ENCODE measurements around the gene MAGI2. TPM values are rescaled to one million over a fixed set of nuclear protein-coding genes. Genes with fewer than 3 reads are reported as not detected.

MAGI2 gene
- polyA plus RNA-seq, 3 donors = 0.03 to 0.11 TPM; not detected in 1

DNA sequence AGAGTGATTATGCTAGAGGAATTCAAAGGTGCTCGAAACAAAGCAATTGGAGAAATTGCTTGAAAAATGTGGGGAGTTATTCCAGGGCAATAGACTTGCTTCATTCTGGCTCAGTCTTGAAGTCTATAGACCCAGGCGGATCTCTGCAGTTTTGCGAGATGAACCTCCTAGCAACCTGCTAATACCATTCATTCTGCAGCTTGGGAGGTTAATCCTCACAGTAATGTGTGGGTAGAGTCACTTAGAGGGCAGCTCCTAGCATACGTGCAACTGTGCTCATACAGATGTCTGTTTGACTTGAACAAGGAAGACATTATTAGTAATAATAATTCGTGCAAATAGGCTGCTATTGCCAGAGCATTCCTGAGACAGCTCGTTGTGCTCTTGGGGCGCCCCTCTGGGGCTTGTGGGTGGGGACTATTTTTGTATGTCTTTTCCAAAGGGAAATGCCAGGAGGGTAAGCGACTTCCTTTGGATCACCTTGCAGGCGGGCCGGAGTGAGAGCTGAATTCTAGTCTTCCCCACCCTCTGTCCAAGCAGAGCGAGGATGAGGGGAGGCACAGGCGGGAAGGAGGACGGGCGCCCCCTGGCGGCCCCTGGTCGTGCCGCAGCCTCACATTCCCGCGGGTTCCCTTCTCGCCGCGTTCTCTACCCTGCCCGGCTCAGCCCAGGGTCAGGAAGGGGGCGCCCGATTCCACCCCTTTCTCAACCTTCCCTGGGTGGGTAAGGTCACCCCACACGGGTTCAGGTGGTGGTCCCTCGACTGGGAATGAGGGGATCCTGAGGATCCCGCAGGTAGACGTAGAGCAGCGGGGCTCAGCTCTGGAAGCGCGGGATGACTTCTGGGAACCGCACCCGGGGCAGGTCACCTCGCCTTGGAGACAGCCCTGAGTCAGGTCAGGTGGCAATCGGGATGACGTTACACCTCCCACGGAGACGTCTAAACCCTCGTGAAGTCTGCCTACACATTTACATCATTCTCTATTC lies 1413.4 kb downstream of the MAGI2 start:
- TF ChIP-seq, protein P1, sequence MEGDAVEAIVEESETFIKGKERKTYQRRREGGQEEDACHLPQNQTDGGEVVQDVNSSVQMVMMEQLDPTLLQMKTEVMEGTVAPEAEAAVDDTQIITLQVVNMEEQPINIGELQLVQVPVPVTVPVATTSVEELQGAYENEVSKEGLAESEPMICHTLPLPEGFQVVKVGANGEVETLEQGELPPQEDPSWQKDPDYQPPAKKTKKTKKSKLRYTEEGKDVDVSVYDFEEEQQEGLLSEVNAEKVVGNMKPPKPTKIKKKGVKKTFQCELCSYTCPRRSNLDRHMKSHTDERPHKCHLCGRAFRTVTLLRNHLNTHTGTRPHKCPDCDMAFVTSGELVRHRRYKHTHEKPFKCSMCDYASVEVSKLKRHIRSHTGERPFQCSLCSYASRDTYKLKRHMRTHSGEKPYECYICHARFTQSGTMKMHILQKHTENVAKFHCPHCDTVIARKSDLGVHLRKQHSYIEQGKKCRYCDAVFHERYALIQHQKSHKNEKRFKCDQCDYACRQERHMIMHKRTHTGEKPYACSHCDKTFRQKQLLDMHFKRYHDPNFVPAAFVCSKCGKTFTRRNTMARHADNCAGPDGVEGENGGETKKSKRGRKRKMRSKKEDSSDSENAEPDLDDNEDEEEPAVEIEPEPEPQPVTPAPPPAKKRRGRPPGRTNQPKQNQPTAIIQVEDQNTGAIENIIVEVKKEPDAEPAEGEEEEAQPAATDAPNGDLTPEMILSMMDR (IDR thresholded peaks at IDR 0.05) = peak; percentile 96
- intact Hi-C loops (cut with micrococcal nuclease) = no loop called here
- Mint-ChIP-seq H3K27ac (peak overlapping the region in 1 of 7 donors; percentile 10), H3K36me3 (no peaks in the 10 kb centered on the region), H3K4me1 (peaks cover 3% of the 10 kb centered on the region), H3K27me3 (ENCODE audit: low read depth in 3 of 3) (peaks cover 3 to 16% (median 12%) of the 10 kb centered on the region in 3 donors), H3K4me3 (peak overlapping the region in 1 of 2 donors; percentile 63), H3K9me3 (no peaks in the 10 kb centered on the region)
- H3K9me3 ChIP-seq (replicated peaks in 1 of 2; ENCODE audit: control insufficient read depth in 1 of 2, insufficient read depth in 1 of 2, low read length in 2 of 2) = no peaks in the 10 kb centered on the region
- H3K36me3 ChIP-seq (replicated peaks in 1 of 2; ENCODE audit: control insufficient read depth in 1 of 2, insufficient read depth in 2 of 2, low read length in 2 of 2) = no peaks in the 10 kb centered on the region
- no peaks in the 10 kb centered on the region for H3K4me1 ChIP-seq (ENCODE audit: control insufficient read depth in 1 of 2, insufficient read depth in 2 of 2, low read length in 2 of 2)
- peak; percentile 11 to 41 (median 25) for DNase-seq
- no peak overlapping the region for H3K4me2 ChIP-seq (replicated peaks; ENCODE audit: extremely low read depth, low read length, poor library complexity, severe bottlenecking)
- no peak overlapping the region for H3K9ac ChIP-seq (ENCODE audit: insufficient read depth, low read length, poor library complexity, severe bottlenecking)
- no peaks in the 10 kb centered on the region for H4K20me1 ChIP-seq (ENCODE audit: insufficient read depth, low read length)
- 39% methylated on average over 34 of the region's 40 CpGs for WGBS (ENCODE audit: insufficient coverage)
- no peak overlapping the region for H3K27ac ChIP-seq (ENCODE audit: low read depth in 1 of 2, low read length in 2 of 2)
- peak overlapping the region; percentile 1 for H2AFZ ChIP-seq (ENCODE audit: insufficient read depth, low read depth, low read length, poor library complexity, severe bottlenecking)
- H3K27me3 ChIP-seq (ENCODE audit: control insufficient read depth in 2 of 2, insufficient read depth in 2 of 2, low read length in 2 of 2) = peaks cover 0 to 4% of the 10 kb centered on the region in 2 donors
- H3K4me3 ChIP-seq (replicated peaks in 1 of 3; ENCODE audit: low read depth in 2 of 3, low read length in 3 of 3) = no peak overlapping the region
- H3K79me2 ChIP-seq (ENCODE audit: insufficient read depth, low read length) = no peaks in the 10 kb centered on the region

DNA sequence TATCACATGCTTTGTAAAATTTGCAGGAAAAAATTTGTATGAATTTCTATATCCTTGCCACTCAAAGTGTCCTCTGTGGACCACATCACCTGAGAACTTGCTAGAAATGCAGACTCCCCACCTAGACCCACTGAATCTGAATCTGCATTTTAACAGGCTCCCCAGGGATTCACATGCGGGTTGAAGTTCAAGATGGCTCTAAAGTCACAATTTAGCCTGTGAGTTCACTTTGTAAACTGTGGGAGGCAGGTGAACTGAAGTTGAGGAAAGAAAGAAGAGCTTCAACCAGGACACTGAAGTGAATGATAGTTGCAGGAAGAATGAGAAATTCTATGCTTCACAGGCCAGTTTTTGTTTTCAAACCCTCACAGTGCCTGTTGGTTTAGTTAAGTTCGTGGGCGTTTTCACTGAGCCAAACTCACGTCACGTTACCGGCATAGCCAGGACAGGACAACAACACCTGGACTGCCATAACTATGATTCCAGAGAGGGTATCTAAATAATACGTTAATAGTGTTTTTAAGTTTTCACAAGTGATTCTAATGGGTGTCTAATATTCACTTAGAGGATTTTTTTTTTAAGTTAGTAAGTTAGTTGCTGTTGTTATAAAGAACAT lies 1414.9 kb downstream of the MAGI2 start:
- H3K36me3 ChIP-seq (replicated peaks in 1 of 2; ENCODE audit: control insufficient read depth in 1 of 2, insufficient read depth in 2 of 2, low read length in 2 of 2) = no peaks in the 10 kb centered on the region
- no peak for DNase-seq
- WGBS (ENCODE audit: insufficient coverage) = 94% methylated on average over 6 of the region's 7 CpGs
- no peaks in the 10 kb centered on the region for H3K79me2 ChIP-seq (ENCODE audit: insufficient read depth, low read length)
- Mint-ChIP-seq H3K27ac (no peak overlapping the region), H3K4me3 (no peak overlapping the region), H3K36me3 (no peaks in the 10 kb centered on the region), H3K4me1 (peaks cover 3% of the 10 kb centered on the region), H3K9me3 (no peaks in the 10 kb centered on the region), H3K27me3 (ENCODE audit: low read depth in 3 of 3) (peaks cover 3 to 19% (median 11%) of the 10 kb centered on the region in 3 donors)
- no peaks in the 10 kb centered on the region for H3K4me1 ChIP-seq (ENCODE audit: control insufficient read depth in 1 of 2, insufficient read depth in 2 of 2, low read length in 2 of 2)
- no peak overlapping the region for H3K27ac ChIP-seq (ENCODE audit: low read depth in 1 of 2, low read length in 2 of 2)
- H4K20me1 ChIP-seq (ENCODE audit: insufficient read depth, low read length) = no peaks in the 10 kb centered on the region
- TF ChIP-seq, protein P1 (IDR thresholded peaks at IDR 0.05) = no peak
- no peak overlapping the region for H3K4me3 ChIP-seq (replicated peaks in 1 of 3; ENCODE audit: low read depth in 2 of 3, low read length in 3 of 3)
- no peaks in the 10 kb centered on the region for H3K9me3 ChIP-seq (replicated peaks in 1 of 2; ENCODE audit: control insufficient read depth in 1 of 2, insufficient read depth in 1 of 2, low read length in 2 of 2)
- peaks cover 0 to 4% of the 10 kb centered on the region in 2 donors for H3K27me3 ChIP-seq (ENCODE audit: control insufficient read depth in 2 of 2, insufficient read depth in 2 of 2, low read length in 2 of 2)
- no peak overlapping the region for H3K4me2 ChIP-seq (replicated peaks; ENCODE audit: extremely low read depth, low read length, poor library complexity, severe bottlenecking)
- no peak overlapping the region for H3K9ac ChIP-seq (ENCODE audit: insufficient read depth, low read length, poor library complexity, severe bottlenecking)
- intact Hi-C loops (cut with micrococcal nuclease) = no loop called here
- H2AFZ ChIP-seq (ENCODE audit: insufficient read depth, low read depth, low read length, poor library complexity, severe bottlenecking) = no peak overlapping the region

Data from CD14-positive monocyte (primary cell).